Measurements from ENCODE around the gene DPYSL5.

DPYSL5 gene

GRCh38 chr2:26910176-26910575, 62.2 kb downstream of the DPYSL5 start:
- no peak for DNase-seq (ENCODE audit: low read depth)
- TF ChIP-seq CTCF (conservative IDR thresholded peaks at IDR 0.05; ENCODE audit: low read depth, low read length): no peak
- H3K4me3 ChIP-seq (ENCODE audit: low read length): no peak overlapping the region

GRCh38 chr2:26911911-26912861, 64.3 kb downstream of the DPYSL5 start:
- no peak for DNase-seq (ENCODE audit: low read depth)
- TF ChIP-seq CTCF (conservative IDR thresholded peaks at IDR 0.05; ENCODE audit: low read depth, low read length): no peak
- no peak overlapping the region for H3K4me3 ChIP-seq (ENCODE audit: low read length)

GRCh38 chr2:26913606-26913998, 65.7 kb downstream of the DPYSL5 start:
- no peak for DNase-seq (ENCODE audit: low read depth)
- H3K4me3 ChIP-seq (ENCODE audit: low read length): no peak overlapping the region
- no peak for TF ChIP-seq CTCF (conservative IDR thresholded peaks at IDR 0.05; ENCODE audit: low read depth, low read length)

- TF ChIP-seq CTCF (conservative IDR thresholded peaks at IDR 0.05; ENCODE audit: low read depth, low read length): no peak
- no peak overlapping the region for H3K4me3 ChIP-seq (ENCODE audit: low read length)
- no peak for DNase-seq (ENCODE audit: low read depth)
Observed at GRCh38 chr2:26913999-26914658, 66.2 kb downstream of the DPYSL5 start.

GRCh38 chr2:26914659-26915310, 66.9 kb downstream of the DPYSL5 start:
- TF ChIP-seq CTCF (conservative IDR thresholded peaks at IDR 0.05; ENCODE audit: low read depth, low read length): no peak
- no peak overlapping the region for H3K4me3 ChIP-seq (ENCODE audit: low read length)
- DNase-seq (ENCODE audit: low read depth): no peak

GRCh38 chr2:26915316-26915715, 67.4 kb downstream of the DPYSL5 start:
- TF ChIP-seq CTCF (conservative IDR thresholded peaks at IDR 0.05; ENCODE audit: low read depth, low read length): no peak
- DNase-seq (ENCODE audit: low read depth): no peak
- H3K4me3 ChIP-seq (ENCODE audit: low read length): no peak overlapping the region

Measured in retinal pigment epithelial cell (primary cell).